Endothelial cell of umbilical vein (primary cell): Measurements from ENCODE around the gene GADL1. TPM values are rescaled to one million over a fixed set of nuclear protein-coding genes. Genes with fewer than 3 reads are reported as not detected.

ENCODE experiments used
- BruUV-seq: library from RNA; stranded (reverse); fragments of 400-500 nt; replicated peaks from 2 replicates; lab custom pipeline; 2021; lab: Mats Ljungman, UMichigan
- CTCF ChIA-PET: fragments of 300-600, 350-600 bp; sonication (Branson Sonifier 250); formaldehyde crosslinking; loops from one replicate; lab custom pipeline; 2021; ENCODE audit warnings: antibody characterized with exemption, inconsistent platforms; lab: Charles Lee
- POLR2A ChIA-PET: fragments of 300-600, 350-600 bp; sonication (Branson Sonifier 250); formaldehyde crosslinking; loops from one replicate; lab custom pipeline; 2021; ENCODE audit warnings: antibody characterized with exemption, inconsistent platforms; lab: Charles Lee
- DNase-seq: peaks from one replicate; pipeline ENCODE4 v3.0.0-alpha.2; 2011; ENCODE audit warnings: low read depth, low spot score
- FAIRE-seq: peaks from 2 replicates; lab custom pipeline; 2011; peaks lifted over from hg19 to GRCh38; lab: Jason Lieb, UNC
- H2AFZ ChIP-seq: 2 replicates; pipeline ENCODE4 v1.6.0; 2012; ENCODE audit warnings: low read depth, low read length, control low read depth, inconsistent platforms
- H3K27ac ChIP-seq: 2 replicates; pipeline ENCODE4 v1.5.1; 2011; ENCODE audit warnings: low read depth, mild to moderate bottlenecking, control low read depth, low read length, moderate library complexity; ENCODE audit not compliant: insufficient read depth
- H3K27me3 ChIP-seq, 2 experiments: 2 replicates each; pipeline versions ENCODE4 v1.6.0 to v1.6.1; 2011; ENCODE audit warnings: low read length in 2 of 2, mixed read lengths in 1 of 2; ENCODE audit not compliant: control insufficient read depth in 2 of 2, insufficient read depth in 2 of 2
- H3K36me3 ChIP-seq, 2 experiments: 2 replicates in 1 of 2; 3 replicates in 1 of 2; pipeline ENCODE4 v1.5.1; 2011; ENCODE audit warnings: low read length in 2 of 2, mild to moderate bottlenecking in 1 of 2, moderate library complexity in 1 of 2; ENCODE audit not compliant: control insufficient read depth in 2 of 2, insufficient read depth in 2 of 2; ENCODE audit errors: extremely low read depth in 1 of 2
- H3K4me1 ChIP-seq: 3 replicates; pipeline ENCODE4 v1.5.1; 2011; ENCODE audit warnings: mild to moderate bottlenecking, low read length; ENCODE audit not compliant: control insufficient read depth, insufficient read depth; ENCODE audit errors: extremely low read depth
- H3K4me2 ChIP-seq: 2 replicates; pipeline ENCODE4 v1.6.1; 2011; ENCODE audit warnings: low read length, control low read depth, mixed read lengths; ENCODE audit not compliant: insufficient read depth
- H3K4me3 ChIP-seq, 3 experiments: fragments of 200-600 bp in 1 of 3; sonication (generic), shearing (Covaris generic) in 1 of 3; replicated peaks in 1 of 3; 2 replicates each; pipeline ENCODE4 v1.5.1; 2011 to 2016; ENCODE audit warnings: control low read depth in 3 of 3, low read length in 3 of 3, mild to moderate bottlenecking in 2 of 3, inconsistent platforms in 1 of 3, low read depth in 1 of 3, moderate library complexity in 1 of 3; ENCODE audit not compliant: insufficient read depth in 1 of 3
- H3K79me2 ChIP-seq: 2 replicates; pipeline ENCODE4 v1.6.0; 2012; ENCODE audit warnings: low read length, inconsistent platforms; ENCODE audit not compliant: control insufficient read depth, insufficient read depth
- H3K9ac ChIP-seq: replicated peaks from 2 replicates; pipeline ENCODE3; 2011; ENCODE audit warnings: low read length, control low read depth; ENCODE audit not compliant: insufficient read depth; ENCODE audit errors: extremely low read depth
- H3K9me1 ChIP-seq: replicated peaks from 3 replicates; pipeline ENCODE4 v1.6.0; 2011; ENCODE audit warnings: mild to moderate bottlenecking, low read length; ENCODE audit not compliant: control insufficient read depth, insufficient read depth; ENCODE audit errors: extremely low read depth
- H3K9me3 ChIP-seq: replicated peaks from 2 replicates; pipeline ENCODE4 v1.5.1; 2012; ENCODE audit warnings: low read length, inconsistent platforms; ENCODE audit not compliant: control insufficient read depth, insufficient read depth
- H4K20me1 ChIP-seq: replicated peaks from 2 replicates; pipeline ENCODE3; 2011; ENCODE audit warnings: mild to moderate bottlenecking, low read length; ENCODE audit not compliant: control insufficient read depth, insufficient read depth; ENCODE audit errors: extremely low read depth
- EZH2 ChIP-seq: IDR thresholded peaks from 2 replicates; pipeline ENCODE4 v1.6.1; 2012; ENCODE audit warnings: borderline replicate concordance, low read depth, mild to moderate bottlenecking, moderate library complexity, low read length, inconsistent platforms; ENCODE audit not compliant: severe bottlenecking
- FOS ChIP-seq: IDR thresholded peaks from 2 replicates; pipeline ENCODE4 v1.6.1; 2011; ENCODE audit warnings: mild to moderate bottlenecking, low read length, moderate library complexity, borderline replicate concordance; ENCODE audit not compliant: insufficient read depth
- GATA2 ChIP-seq: IDR thresholded peaks from 2 replicates; pipeline ENCODE4 v1.7.0; 2011; ENCODE audit warnings: low read depth, mild to moderate bottlenecking, moderate library complexity, mixed read lengths, low read length; ENCODE audit not compliant: insufficient read length, insufficient read depth
- JUN ChIP-seq: IDR thresholded peaks from 2 replicates; pipeline ENCODE4 v1.6.1; 2011; ENCODE audit warnings: borderline replicate concordance, low read depth; ENCODE audit not compliant: insufficient read length, insufficient read depth
- MYC ChIP-seq: IDR thresholded peaks from one replicate; pipeline ENCODE4 v1.6.1; 2011; ENCODE audit warnings: mild to moderate bottlenecking, low read depth, low read length
- POLR2A ChIP-seq: IDR thresholded peaks from 2 replicates; pipeline ENCODE4 v1.6.1; 2012; ENCODE audit warnings: low read depth, mild to moderate bottlenecking, control low read depth, low read length
- POLR2AphosphoS5 ChIP-seq: IDR thresholded peaks from 2 replicates; pipeline ENCODE4 v1.6.1; 2012; ENCODE audit warnings: low read depth, mild to moderate bottlenecking, control low read depth, low read length, moderate library complexity; ENCODE audit not compliant: insufficient read depth
- dilution Hi-C: fragments of 300-500 bp; cut with MboI; formaldehyde crosslinking; loops from one replicate; pipeline ENCODE4 v1.15.0; 2019; ENCODE audit warnings: low sequenced_read_pairs; ENCODE audit not compliant: extremely low pct_ligation_motif_present
- intact Hi-C: fragments of 100-400 bp; cut with micrococcal nuclease; formaldehyde crosslinking; loops from one replicate; pipeline ENCODE4 v1.10.0; 2022
- polyA plus RNA-seq, 4 experiments: library from polyadenylated mRNA; depleted of rRNA in 3 of 4; stranded (reverse) in 3 of 4; unstranded in 1 of 4; fragments of >200 nt; gene quantifications; 2 replicates each; pipeline versions ENCODE4 v1.2.1 to v1.2.3, GENCODE V29; 2011 to 2012; ENCODE audit warnings: missing spikeins in 1 of 4
- total RNA-seq: library from RNA; stranded (reverse); gene quantifications from 2 replicates; pipeline ENCODE4 v1.2.3, GENCODE V29; 2021
- TF ChIP-seq, protein P1 (sequence below): IDR thresholded peaks from 2 replicates; pipeline ENCODE4 v1.6.1; 2011; ENCODE audit not compliant: insufficient read depth, insufficient read length
- TF ChIP-seq, protein P2 (sequence below), 2 donors: IDR thresholded peaks; 1 replicate in 1 of 2; 2 replicates in 1 of 2; pipeline ENCODE4 v1.5.1; 2011; ENCODE audit warnings: low read length in 2 of 2, mild to moderate bottlenecking in 2 of 2, moderate library complexity in 2 of 2, control low read depth in 1 of 2, inconsistent platforms in 1 of 2, low read depth in 1 of 2; ENCODE audit not compliant: insufficient read depth in 1 of 2; ENCODE audit errors: extremely low read depth in 1 of 2

Gene GADL1
- total and polyA plus RNA-seq, 2 donors (not counting 3 experiments of a cell fraction or from before 2014, with no cell fraction given): not detected

DNA sequence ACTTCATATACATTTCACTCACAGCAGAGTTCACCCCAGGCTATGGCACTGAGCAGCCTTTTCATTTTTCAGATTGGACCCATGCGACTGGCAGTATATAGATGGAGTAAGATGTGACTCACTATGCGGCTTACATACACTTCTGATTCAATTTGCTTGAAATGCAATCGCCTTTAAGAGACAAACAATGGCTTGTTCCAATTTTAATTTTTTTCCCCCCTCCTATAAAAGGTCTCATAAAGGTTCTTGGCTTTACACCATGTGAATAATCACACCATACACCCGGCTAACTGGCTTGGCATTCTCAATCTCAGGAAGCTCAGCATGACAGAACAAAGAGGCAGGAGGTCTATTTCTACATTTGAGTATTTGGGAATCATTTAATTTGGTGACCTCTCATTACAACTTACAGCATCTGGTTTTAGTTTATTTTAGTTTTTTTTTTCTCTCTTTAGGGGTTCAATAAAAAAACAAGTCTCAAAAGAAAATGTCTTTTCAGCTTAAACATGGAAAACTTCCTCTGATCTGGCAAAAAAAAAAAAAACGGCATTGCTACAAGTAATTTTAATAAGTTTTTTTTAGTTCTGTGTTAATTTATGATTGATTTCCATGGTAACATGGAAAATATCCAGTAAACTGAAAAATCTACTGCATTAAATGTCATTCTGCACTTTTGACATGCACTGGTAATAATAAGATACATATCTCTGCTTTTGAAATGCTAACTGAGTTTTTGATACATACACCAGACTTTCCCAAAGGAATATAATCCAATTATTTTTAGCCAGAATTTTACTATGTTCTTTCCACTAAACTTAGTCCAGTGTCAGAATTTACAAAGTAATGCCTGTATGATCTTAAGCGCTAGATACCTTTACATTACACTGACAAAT, 38.8 kb downstream of the GADL1 start:
- Histone ChIP-seq H2AFZ (no peak overlapping the region), H3K4me3 (no peak overlapping the region), H3K4me2 (no peak overlapping the region), H3K36me3 (no peaks in the 10 kb centered on the region), H3K27me3 (peaks cover 10 to 16% of the 10 kb centered on the region in 2 experiments), H3K4me1 (no peaks in the 10 kb centered on the region), H3K79me2 (no peaks in the 10 kb centered on the region), H3K9ac (no peak overlapping the region), H3K9me3 (no peaks in the 10 kb centered on the region), H3K27ac (no peak overlapping the region), H3K9me1 (no peaks in the 10 kb centered on the region), H4K20me1 (no peaks in the 10 kb centered on the region)
- BruUV-seq: no TSS peak
- ChIA-PET CTCF (no interaction called here), POLR2A (no interaction called here)
- dilution Hi-C loops: no loop called here
- FAIRE-seq: no peak
- TF ChIP-seq MYC (no peak), JUN (no peak), FOS (no peak), EZH2 (no peak), GATA2 (no peak), POLR2AphosphoS5 (no peak), POLR2A (no peak)
- TF ChIP-seq, protein P1, sequence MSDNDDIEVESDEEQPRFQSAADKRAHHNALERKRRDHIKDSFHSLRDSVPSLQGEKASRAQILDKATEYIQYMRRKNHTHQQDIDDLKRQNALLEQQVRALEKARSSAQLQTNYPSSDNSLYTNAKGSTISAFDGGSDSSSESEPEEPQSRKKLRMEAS: no peak
- TF ChIP-seq, protein P2, sequence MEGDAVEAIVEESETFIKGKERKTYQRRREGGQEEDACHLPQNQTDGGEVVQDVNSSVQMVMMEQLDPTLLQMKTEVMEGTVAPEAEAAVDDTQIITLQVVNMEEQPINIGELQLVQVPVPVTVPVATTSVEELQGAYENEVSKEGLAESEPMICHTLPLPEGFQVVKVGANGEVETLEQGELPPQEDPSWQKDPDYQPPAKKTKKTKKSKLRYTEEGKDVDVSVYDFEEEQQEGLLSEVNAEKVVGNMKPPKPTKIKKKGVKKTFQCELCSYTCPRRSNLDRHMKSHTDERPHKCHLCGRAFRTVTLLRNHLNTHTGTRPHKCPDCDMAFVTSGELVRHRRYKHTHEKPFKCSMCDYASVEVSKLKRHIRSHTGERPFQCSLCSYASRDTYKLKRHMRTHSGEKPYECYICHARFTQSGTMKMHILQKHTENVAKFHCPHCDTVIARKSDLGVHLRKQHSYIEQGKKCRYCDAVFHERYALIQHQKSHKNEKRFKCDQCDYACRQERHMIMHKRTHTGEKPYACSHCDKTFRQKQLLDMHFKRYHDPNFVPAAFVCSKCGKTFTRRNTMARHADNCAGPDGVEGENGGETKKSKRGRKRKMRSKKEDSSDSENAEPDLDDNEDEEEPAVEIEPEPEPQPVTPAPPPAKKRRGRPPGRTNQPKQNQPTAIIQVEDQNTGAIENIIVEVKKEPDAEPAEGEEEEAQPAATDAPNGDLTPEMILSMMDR (IDR thresholded peaks at IDR 0.05; ENCODE audit: extremely low read depth in 1 of 2, insufficient read depth in 1 of 2, low read depth in 1 of 2, low read length in 2 of 2): no peak
- no peak for DNase-seq
- intact Hi-C loops: no loop called here
